Measurements from ENCODE around the gene ASXL3. TPM values are rescaled to one million over a fixed set of nuclear protein-coding genes. Genes with fewer than 3 reads are reported as not detected.

Gene ASXL3
- total and polyA plus RNA-seq, 12 donors, result 0.06 to 3.9 (median 0.22) TPM

- no peaks in the 10 kb centered on the region for H3K27me3 ChIP-seq
- H3K9me3 ChIP-seq (replicated peaks in 1 of 3), result no peaks in the 10 kb centered on the region
- H3K36me3 ChIP-seq (replicated peaks in 1 of 2), result no peaks in the 10 kb centered on the region
- WGBS, 4 donors, result 86 to 94% (median 87%) methylated on average over 6 of the region's 6 CpGs
- H3K4me1 ChIP-seq (replicated peaks in 1 of 2), result no peaks in the 10 kb centered on the region
- H3K27ac ChIP-seq, result no peak overlapping the region
- TF ChIP-seq CTCF (IDR thresholded peaks at IDR 0.05) (no peak), POLR2A (IDR thresholded peaks at IDR 0.05) (no peak)
- intact Hi-C loops (cut with DNase I), result no loop called here
- DNase-seq, result no peak
- no peak overlapping the region for H3K4me3 ChIP-seq
Measured at GRCh38 chr18:33670029-33670428, 92.0 kb downstream of the ASXL3 start.

GRCh38 chr18:33673689-33674088, 95.7 kb downstream of the ASXL3 start:
- no peak overlapping the region for H3K27ac ChIP-seq
- no peaks in the 10 kb centered on the region for H3K9me3 ChIP-seq (replicated peaks in 1 of 3)
- no peaks in the 10 kb centered on the region for H3K36me3 ChIP-seq (replicated peaks in 1 of 2)
- H3K4me3 ChIP-seq, result no peak overlapping the region
- intact Hi-C loops (cut with DNase I), result no loop called here
- TF ChIP-seq CTCF (IDR thresholded peaks at IDR 0.05) (no peak), POLR2A (IDR thresholded peaks at IDR 0.05) (no peak)
- no peak for DNase-seq
- no peaks in the 10 kb centered on the region for H3K4me1 ChIP-seq (replicated peaks in 1 of 2)
- WGBS, 4 donors, result 72 to 81% (median 76%) methylated on average over 4 of the region's 4 CpGs
- H3K27me3 ChIP-seq, result no peaks in the 10 kb centered on the region

GRCh38 chr18:33676593-33676992, 98.6 kb downstream of the ASXL3 start:
- DNase-seq, result no peak
- Histone ChIP-seq H3K4me3 (no peak overlapping the region), H3K9me3 (replicated peaks in 1 of 3) (no peaks in the 10 kb centered on the region), H3K36me3 (replicated peaks in 1 of 2) (no peaks in the 10 kb centered on the region), H3K4me1 (replicated peaks in 1 of 2) (no peaks in the 10 kb centered on the region), H3K27ac (no peak overlapping the region), H3K27me3 (no peaks in the 10 kb centered on the region)
- intact Hi-C loops (cut with DNase I), result no loop called here
- WGBS, 4 donors, result 44 to 59% (median 51%) methylated on average over 1 of the region's 1 CpG
- TF ChIP-seq CTCF (IDR thresholded peaks at IDR 0.05), result no peak

- intact Hi-C loops (cut with DNase I), result no loop called here
- no peak overlapping the region for H3K27ac ChIP-seq
- H3K4me1 ChIP-seq (replicated peaks in 1 of 2), result no peaks in the 10 kb centered on the region
- H3K36me3 ChIP-seq (replicated peaks in 1 of 2), result no peaks in the 10 kb centered on the region
- no peaks in the 10 kb centered on the region for H3K27me3 ChIP-seq
- H3K4me3 ChIP-seq, result no peak overlapping the region
- H3K9me3 ChIP-seq (replicated peaks in 1 of 3), result no peaks in the 10 kb centered on the region
- DNase-seq, result no peak
- WGBS, 4 donors, result 83 to 93% (median 88%) methylated on average over 2 of the region's 2 CpGs
- no peak for TF ChIP-seq CTCF (IDR thresholded peaks at IDR 0.05)
- no peak for TF ChIP-seq POLR2A (IDR thresholded peaks at IDR 0.05)
Measured at GRCh38 chr18:33677891-33678290, 99.9 kb downstream of the ASXL3 start.

Measured in adrenal gland (tissue), 12 donors.